NCI-H2171 treated with DMSO at 0.1 percent for 48 hours (cell line): ENCODE data around the gene FEM1A.
A peak's percentile ranks its signal among the peaks of the same experiment; 100 is the strongest.
"Not testable (repeated sequence)": the region's sequence is repeated elsewhere in the genome, so short reads cannot be mapped to it uniquely, and the experiment has no call there.

ENCODE experiments used
- DNase-seq: peaks from one replicate; lab custom pipeline; 2025; lab: John Stamatoyannopoulos, UW

Gene FEM1A

GRCh38 chr19:4811328-4812131, 20.0 kb downstream of the FEM1A start:
- DNase-seq: peak; percentile 35

GRCh38 chr19:4814625-4815425, 23.3 kb downstream of the FEM1A start:
- DNase-seq: no peak

DNA sequence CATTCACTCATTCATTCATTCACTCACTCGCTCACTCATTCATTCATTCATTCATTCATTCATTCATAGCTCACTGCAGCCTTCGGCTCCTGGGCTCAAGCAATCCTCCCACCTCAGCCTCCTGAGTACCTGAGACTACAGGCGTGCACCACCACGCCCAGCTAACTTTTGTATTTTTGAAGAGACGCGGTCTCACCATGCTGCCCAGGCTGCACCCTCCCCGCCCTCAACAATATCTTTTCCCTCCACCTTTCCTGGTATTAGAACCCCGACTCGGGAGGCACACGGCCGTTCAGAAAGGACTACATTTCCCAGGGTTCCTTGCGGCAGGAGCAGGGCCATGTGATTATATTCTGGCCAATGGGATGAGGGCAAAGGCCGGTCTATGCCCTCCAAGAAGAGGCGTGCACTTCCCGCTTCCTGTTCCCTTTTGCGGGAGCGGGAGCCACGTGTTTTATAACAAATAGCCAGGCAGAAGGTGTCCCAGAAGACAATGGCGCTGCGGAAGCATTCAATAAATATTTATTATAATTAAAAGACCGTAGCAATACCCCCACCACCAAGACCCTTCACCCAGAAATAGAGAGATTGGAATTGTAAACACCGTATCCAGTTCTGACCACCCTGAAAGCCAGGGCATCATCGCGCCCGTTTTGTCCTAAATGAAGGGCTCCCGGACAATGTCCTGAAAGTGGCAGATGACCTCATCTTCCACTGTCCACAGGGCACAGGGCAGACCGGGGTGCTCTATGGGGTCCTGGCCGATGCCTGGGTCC, 24.1 kb downstream of the FEM1A start:
- peak; percentile 97 for DNase-seq

GRCh38 chr19:4816202-4816949, 24.8 kb downstream of the FEM1A start:
- no peak for DNase-seq

- no peak for DNase-seq
These were observed 25.4 kb downstream of the FEM1A start for GRCh38 chr19:4816950-4817278.

DNA sequence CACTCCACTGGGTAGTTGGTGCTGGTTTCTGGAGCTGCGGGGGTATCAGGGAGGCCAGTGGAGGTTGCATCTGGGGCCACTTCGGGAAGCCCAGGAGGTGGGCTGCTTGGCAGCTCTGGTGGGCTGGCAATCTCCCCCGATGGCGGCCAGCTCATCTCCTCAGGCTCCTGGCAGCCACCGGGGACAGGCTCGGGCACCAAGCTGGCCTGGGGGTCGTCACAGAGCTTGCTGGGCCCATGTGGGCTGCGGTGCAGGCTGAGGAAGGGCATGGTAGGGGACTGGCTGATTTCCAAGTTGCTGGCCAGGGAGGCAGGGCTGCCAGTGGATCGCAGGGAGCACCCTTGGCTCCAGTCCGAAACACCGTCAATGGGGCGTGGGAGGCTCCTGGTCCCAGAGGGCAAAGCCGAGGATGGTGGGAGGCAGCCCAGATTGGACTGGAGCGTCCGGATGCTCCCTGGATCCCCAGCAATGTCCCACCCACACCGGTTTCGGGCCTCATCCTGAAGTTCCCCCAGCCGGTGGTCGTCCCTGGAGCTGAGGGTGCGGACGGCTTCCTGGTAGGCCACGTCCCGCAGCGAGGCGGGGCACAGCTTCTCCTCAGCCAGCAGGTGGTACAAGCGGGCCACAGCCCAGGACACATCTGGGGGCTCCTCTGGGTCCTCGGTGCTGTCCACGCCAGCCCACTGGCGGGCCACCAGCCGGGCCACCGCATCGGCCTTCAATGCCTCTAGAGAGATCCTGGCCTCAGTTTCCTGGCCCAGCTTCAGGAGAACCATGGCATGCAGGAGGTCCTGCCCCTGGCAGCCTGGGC, 26.1 kb downstream of the FEM1A start:
- DNase-seq: no peak

DNA sequence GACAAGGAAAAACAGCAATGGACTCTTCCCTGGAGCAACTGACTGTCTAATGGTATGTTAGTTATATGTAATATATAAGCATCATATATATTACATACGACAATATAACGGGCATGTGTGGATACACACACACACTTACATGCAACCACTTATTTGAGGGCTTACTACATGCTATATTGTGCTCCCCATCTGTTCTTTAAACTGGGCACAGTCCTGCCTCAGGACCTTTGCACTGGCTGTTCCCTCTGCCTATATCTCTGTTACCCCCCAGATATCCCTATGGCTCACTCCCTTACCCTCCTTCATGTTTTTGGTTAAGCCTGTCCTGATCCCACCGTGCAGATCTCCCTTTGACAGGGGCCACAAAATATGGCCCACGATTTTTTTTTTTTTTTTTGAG, 29.7 kb downstream of the FEM1A start:
- no peak for DNase-seq

DNA sequence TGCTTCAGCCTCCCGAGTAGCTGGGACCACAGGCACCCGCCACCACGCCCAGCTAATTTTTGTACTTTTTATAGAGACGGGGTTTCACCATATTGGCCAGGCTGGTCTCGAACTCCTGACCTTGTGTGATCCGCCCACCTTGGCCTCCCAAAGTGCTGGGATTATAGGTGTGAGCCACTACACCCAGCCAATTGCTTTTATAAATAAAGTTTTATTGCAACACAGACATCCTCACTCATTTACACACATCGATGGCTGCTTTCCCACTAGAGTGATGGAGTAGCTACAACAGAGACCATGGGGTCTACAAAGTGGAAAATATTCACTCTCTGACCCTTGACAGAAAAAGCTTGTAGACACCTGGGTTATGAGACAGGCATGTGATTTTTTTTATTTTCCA, 30.8 kb downstream of the FEM1A start:
- DNase-seq: not testable (repeated sequence)

DNA sequence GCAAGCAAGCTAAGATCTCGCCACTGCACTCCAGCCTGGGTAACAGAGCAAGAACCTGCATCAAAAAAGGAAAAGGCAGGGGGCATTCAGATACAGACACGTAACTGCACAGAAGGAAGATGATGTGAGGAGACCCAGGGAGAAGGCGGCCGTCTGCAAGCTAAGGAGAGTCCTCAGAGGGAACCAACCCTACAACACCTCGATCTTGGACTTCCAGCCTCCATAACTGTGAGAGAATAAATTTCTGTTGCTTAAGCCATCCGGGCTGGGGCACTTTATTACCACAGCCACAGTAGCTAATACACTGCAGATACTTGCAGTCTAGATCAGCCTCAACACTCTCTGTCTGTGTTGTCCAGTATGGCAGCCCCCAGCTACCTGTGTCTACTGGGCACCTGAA, 32.0 kb downstream of the FEM1A start:
- DNase-seq: no peak

DNA sequence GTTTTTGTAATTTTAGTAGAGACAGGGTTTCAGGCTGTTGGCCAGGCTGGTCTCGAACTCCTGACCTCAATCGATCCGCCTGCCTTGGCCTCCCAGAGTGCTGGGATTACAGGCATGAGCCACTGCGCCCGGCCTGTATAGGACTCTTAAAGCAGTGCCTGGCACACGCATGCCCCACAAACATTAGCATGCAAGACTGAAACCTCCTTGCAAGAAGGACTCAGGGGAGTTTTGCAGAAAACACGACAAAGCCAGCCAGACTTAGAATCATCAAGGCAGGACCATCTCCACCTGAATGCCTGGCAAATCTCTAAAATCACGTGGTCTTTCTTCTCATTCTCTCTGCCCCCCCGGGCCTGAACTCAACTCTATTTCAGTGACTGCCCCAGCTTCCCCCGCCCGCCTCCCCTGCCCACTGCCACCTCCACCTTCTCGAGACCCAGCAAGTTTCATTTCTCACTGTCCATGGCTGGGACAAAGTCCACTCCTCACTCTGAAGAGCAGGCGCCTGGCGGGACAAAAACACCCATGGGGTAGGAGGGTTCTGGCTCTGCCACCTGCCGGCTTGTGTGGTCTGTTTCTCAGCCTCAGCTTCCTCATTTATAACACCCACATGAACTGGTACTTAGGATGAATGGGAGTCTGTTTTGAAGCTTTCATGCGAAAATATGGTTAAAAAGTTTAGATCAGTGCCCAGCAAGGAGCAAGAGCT, 37.6 kb downstream of the FEM1A start:
- no peak for DNase-seq

GRCh38 chr19:4830332-4830731, 38.8 kb downstream of the FEM1A start:
- DNase-seq: no peak

DNA sequence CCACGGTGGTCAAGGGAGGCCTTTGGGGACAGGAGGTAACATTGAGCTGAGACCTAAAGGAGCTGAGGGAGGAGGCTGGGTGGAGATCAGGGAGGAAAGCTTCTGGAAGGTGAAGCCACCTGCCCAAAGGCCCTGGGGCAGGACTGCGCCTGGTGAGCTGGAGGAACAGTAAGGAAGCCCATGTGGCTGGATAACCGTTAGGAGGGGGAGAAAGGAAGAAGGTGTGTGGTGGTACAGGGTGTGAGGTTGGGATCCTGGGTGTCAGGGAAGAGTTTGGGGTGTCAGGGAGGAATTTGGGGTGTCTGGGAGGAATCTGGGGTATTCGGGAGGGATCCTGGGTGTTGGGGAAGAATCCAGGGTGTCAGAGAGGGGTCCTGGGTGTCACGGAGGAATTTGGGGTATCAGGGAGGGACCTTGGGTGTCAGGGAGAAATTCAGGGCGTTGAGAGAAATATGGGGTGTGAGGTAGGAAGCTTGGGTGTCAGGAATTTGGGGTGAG, 39.3 kb downstream of the FEM1A start:
- no peak for DNase-seq

DNA sequence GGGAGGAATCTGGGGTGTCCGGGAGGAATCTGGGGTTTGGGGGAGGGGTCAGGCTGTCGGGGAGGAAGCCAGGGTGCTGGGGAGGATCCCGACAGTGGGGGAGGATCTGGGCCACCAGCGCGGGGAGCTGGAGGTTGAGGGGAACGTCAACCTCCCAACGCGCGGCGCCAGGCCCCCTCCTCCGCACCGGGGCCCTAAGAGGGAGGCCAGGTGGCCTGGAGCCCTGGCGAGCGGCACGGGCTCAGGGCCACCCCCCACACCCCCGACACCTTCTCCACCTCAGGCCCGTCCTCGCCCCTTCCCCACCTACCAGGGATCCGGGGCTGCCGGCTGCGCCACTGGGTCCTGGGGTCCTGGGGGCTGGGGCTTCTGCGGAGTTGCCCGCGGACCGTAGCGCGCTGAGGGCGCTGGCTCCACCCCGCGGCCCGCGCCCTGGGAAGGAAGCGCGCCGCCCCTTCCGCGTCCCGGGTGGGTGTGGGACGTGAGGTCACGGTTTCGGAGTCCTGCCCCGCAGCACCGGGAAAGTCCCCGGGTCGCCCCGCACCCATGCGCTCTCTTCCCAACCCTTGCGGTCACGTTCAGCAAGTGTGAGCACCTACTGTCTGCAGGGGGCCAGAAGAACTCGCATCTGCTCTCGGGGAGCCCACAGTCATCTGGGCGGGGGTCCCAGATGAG, 39.9 kb downstream of the FEM1A start, which contains the start of gene TICAM1:
Gene TICAM1 (minus strand): TSS at position 409 of the 675 bp plus-strand sequence. CDS start 13,335 bp downstream, outside the sequence.
- DNase-seq: no peak

GRCh38 chr19:4831979-4832340, 40.4 kb downstream of the FEM1A start:
- not testable (repeated sequence) for DNase-seq

- DNase-seq: no peak
These were observed 41.2 kb downstream of the FEM1A start for GRCh38 chr19:4832776-4833175.

GRCh38 chr19:4839192-4839591, 47.7 kb downstream of the FEM1A start:
- DNase-seq: no peak

- DNase-seq: no peak
These were observed 52.1 kb downstream of the FEM1A start for GRCh38 chr19:4843647-4843965.

DNA sequence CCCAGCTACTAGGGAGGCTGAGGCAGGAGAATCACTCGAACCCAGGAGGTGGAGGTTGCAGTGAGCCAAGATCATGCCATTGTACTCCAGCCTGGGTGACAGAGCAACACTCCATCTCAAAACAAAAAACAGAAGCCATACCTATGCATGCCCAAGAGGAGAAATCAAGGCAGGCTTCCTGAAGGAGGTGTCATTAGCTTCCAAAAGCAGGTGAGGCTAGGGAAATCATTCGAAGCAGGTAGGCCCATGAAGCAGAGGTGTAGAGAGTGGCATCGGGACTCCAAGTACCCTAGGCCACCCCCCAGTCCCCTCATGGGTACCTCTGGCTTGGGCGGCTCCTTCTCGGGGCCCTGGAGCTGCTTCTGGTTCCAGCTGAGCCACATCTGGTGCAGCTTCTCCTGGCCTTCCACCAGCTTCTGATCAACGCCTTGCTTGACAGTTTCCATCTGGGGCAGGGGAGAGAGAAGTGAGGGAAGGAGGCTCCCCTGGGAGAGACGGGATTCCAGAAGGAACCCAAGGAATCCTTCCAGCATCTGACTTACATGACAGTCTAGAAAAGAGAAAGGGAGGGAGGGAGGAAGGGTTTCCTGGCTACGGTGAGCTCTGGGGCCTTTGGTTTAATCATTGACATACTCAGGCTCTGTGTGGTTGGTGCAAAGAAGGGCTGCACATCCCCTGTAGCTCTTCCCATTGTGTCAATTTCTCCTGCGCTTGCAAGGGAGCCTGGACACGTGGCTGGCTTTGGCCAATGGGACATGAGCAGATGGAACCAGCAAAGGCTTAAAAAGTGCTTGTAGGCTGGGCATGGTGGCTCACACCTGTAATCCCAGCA, 53.0 kb downstream of the FEM1A start:
- no peak for DNase-seq

DNA sequence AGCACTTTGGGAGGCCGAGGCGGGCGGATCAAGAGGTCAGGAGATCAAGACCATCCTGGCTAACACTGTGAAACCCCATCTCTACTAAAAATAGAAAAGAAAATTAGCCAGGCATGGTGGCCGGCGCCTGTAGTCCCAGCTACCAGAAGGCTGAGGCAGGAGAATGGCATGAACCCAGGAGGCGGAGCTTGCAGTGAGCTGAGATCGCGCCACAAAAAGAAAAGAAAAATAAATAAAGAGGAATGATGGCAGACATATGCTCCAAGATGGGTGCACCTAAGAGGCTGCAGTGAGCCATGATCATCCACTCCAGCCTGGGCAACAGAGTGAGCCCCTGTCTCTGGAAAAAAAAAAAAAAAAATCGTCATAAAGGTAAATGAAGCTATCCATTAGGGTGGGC, 54.4 kb downstream of the FEM1A start:
- DNase-seq: not testable (repeated sequence)
